B cell (primary cell): Measurements from ENCODE around the gene TLE3. TPM values are rescaled to one million over a fixed set of nuclear protein-coding genes. Genes with fewer than 3 reads are reported as not detected.
"Not testable (repeated sequence)": the region's sequence is repeated elsewhere in the genome, so short reads cannot be mapped to it uniquely, and the experiment has no call there.

Experiments
- ATAC-seq: fragments of 200-7000 bp; cut with Tn5 transposase; one replicate; pipeline ENCODE4 v1.10.0; 2021; ENCODE audit warnings: low read depth, mild to moderate bottlenecking, moderate number of reproducible peaks, moderate library complexity
- CTCF ChIA-PET: fragments of 350-600 bp; sonication (Branson Sonifier 250); formaldehyde crosslinking; loops from one replicate; lab custom pipeline; 2021; ENCODE audit warnings: antibody characterized with exemption, inconsistent platforms; lab: Charles Lee
- POLR2A ChIA-PET: fragments of 350-600 bp; sonication (Branson Sonifier 250); formaldehyde crosslinking; loops from one replicate; lab custom pipeline; 2021; ENCODE audit warnings: antibody characterized with exemption; lab: Charles Lee
- DNase-seq: peaks from one replicate; pipeline ENCODE4 v3.0.0; 2013
- H2AFZ ChIP-seq: 2 replicates; pipeline ENCODE4 v1.6.1; 2012; ENCODE audit warnings: mild to moderate bottlenecking, low read depth, low read length; ENCODE audit not compliant: insufficient read depth, poor library complexity, severe bottlenecking
- H3K27ac ChIP-seq, 2 donors: 1 replicate in 1 of 2; 2 replicates in 1 of 2; pipeline ENCODE4 v1.5.1; 2012 to 2013; ENCODE audit warnings: low read length in 2 of 2, mild to moderate bottlenecking in 2 of 2, moderate library complexity in 1 of 2
- H3K27me3 ChIP-seq, 4 experiments: fragments of 200-600 bp in 1 of 4; sonication (generic) in 1 of 4; replicated peaks in 1 of 4; 1 replicate in 2 of 4; 2 replicates in 2 of 4; pipeline versions ENCODE4 v1.6.1 to v1.7.0; 2013 to 2016; ENCODE audit warnings: low read length in 3 of 4, mild to moderate bottlenecking in 2 of 4, mixed read lengths in 1 of 4, moderate library complexity in 1 of 4; ENCODE audit not compliant: insufficient read depth in 4 of 4, control insufficient read depth in 3 of 4; ENCODE audit errors: control extremely low read depth in 1 of 4
- H3K36me3 ChIP-seq, 2 experiments: replicated peaks in 1 of 2; 1 replicate in 1 of 2; 2 replicates in 1 of 2; pipeline versions ENCODE4 v1.6.1 to v1.7.1; 2013; ENCODE audit warnings: low read length in 1 of 2; ENCODE audit not compliant: insufficient read depth in 2 of 2, control insufficient read depth in 1 of 2; ENCODE audit errors: control extremely low read depth in 1 of 2, extremely low read depth in 1 of 2
- H3K4me1 ChIP-seq, 2 donors: fragments of 200-600 bp in 1 of 2; sonication (generic) in 1 of 2; 1 replicate in 1 of 2; 2 replicates in 1 of 2; pipeline versions ENCODE4 v1.5.1 to v1.6.1; 2013 to 2017; ENCODE audit warnings: low read length in 2 of 2; ENCODE audit not compliant: control insufficient read depth in 2 of 2, insufficient read depth in 2 of 2
- H3K4me2 ChIP-seq: replicated peaks from 2 replicates; pipeline ENCODE3; 2012; ENCODE audit warnings: mild to moderate bottlenecking, low read depth, low read length; ENCODE audit not compliant: poor library complexity, severe bottlenecking
- H3K4me3 ChIP-seq, 5 experiments: fragments of 200-600 bp in 1 of 5; sonication (generic) in 1 of 5; 1 replicate in 3 of 5; 2 replicates in 2 of 5; pipeline versions ENCODE4 v1.5.1 to v1.7.0; 2011 to 2016; ENCODE audit warnings: low read length in 4 of 5, mild to moderate bottlenecking in 4 of 5, low read depth in 2 of 5, control low read depth in 1 of 5, moderate library complexity in 1 of 5; ENCODE audit not compliant: insufficient read depth in 1 of 5; ENCODE audit errors: control extremely low read depth in 1 of 5, extremely low read depth in 1 of 5
- H3K79me2 ChIP-seq: fragments of 200-600 bp; sonication (generic); one replicate; pipeline ENCODE4 v1.6.0; 2016; ENCODE audit warnings: low read length; ENCODE audit not compliant: control insufficient read depth, insufficient read depth
- H3K9ac ChIP-seq: fragments of 200-600 bp; sonication (generic); 2 replicates; pipeline ENCODE4 v1.6.1; 2017; ENCODE audit warnings: mild to moderate bottlenecking, low read length, moderate library complexity
- H3K9me3 ChIP-seq, 3 donors: one replicate each; pipeline versions ENCODE4 v1.6.1 to v1.7.1; 2013; ENCODE audit warnings: low read length in 2 of 3; ENCODE audit not compliant: control insufficient read depth in 2 of 3, insufficient read depth in 1 of 3; ENCODE audit errors: control extremely low read depth in 1 of 3
- H4K20me1 ChIP-seq: 2 replicates; pipeline ENCODE4 v1.6.0; 2012; ENCODE audit warnings: mild to moderate bottlenecking, low read length; ENCODE audit not compliant: insufficient read depth, control insufficient read depth, poor library complexity, severe bottlenecking
- H3K27ac Mint-ChIP-seq: one replicate; pipeline ENCODE4 v1.8.0; 2021; ENCODE audit warnings: mixed read lengths
- H3K27me3 Mint-ChIP-seq: one replicate; pipeline ENCODE4 v1.8.0; 2021; ENCODE audit warnings: mixed read lengths
- H3K4me1 Mint-ChIP-seq: one replicate; pipeline ENCODE4 v1.8.0; 2021; ENCODE audit warnings: mixed read lengths
- H3K4me3 Mint-ChIP-seq: one replicate; pipeline ENCODE4 v1.8.0; 2021; ENCODE audit warnings: mixed read lengths
- H3K9me3 Mint-ChIP-seq: one replicate; pipeline ENCODE4 v1.8.0; 2022; ENCODE audit warnings: mixed read lengths; ENCODE audit not compliant: insufficient read depth
- CTCF ChIP-seq: fragments of 200-600 bp; IDR thresholded peaks from one replicate; pipeline ENCODE4 v1.8.0; 2022; ENCODE audit warnings: antibody characterized with exemption, mild to moderate bottlenecking
- EZH2 ChIP-seq: IDR thresholded peaks from 2 replicates; pipeline ENCODE4 v1.6.1; 2012; ENCODE audit warnings: borderline replicate concordance, low read depth, mild to moderate bottlenecking, moderate library complexity, low read length; ENCODE audit not compliant: insufficient read depth, poor library complexity, severe bottlenecking
- WGBS: methylation state at CpG from one replicate; pipeline ENCODE4 v1.1.5; 2013; ENCODE audit warnings: missing lambda C conversion rate; ENCODE audit not compliant: insufficient coverage; 5-methylcytosine and 5-hydroxymethylcytosine counted together
- intact Hi-C: fragments of 100-400 bp; cut with micrococcal nuclease; formaldehyde crosslinking; loops from one replicate; pipeline ENCODE4 v1.10.0; 2022
- polyA plus RNA-seq: library from polyadenylated mRNA; depleted of rRNA; stranded (reverse); fragments of >200 nt; gene quantifications from 2 replicates; pipeline ENCODE4 v1.2.3, GENCODE V29; 2012
- total RNA-seq, 2 donors: library from RNA; stranded (reverse); fragments of 120-200 nt in 1 of 2; gene quantifications; 1 replicate in 1 of 2; 2 replicates in 1 of 2; pipeline versions ENCODE4 v1.2.3 to v1.2.4, GENCODE V29; 2013 to 2022

The TLE3 gene
- total and polyA plus RNA-seq, 2 donors (not counting 1 experiment from before 2014, with no cell fraction given): 187 to 278 TPM

DNA sequence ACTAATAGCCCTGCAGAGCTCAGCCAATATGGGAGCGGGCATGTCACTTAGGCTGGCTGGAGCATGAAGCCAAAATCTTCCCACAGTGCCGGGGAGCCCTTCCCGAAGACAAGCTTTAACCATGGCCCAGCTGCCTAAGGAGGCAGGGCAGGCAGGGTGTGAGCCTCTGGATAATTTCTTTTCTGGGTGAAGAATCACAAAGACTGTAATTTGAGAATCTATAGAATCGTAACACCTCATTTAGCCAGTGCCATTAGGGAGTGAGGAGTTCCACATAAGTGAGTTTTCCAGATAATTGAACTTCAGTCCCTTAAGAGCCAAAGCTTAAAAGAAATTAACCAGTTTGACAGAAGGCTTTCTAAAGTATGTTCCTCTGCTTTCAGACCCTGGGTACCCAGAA is 40.2 kb upstream of the TLE3 start:
- H3K9ac ChIP-seq: no peak overlapping the region
- H3K27me3 ChIP-seq: peaks cover 0 to 2% (median 0%) of the 10 kb centered on the region in 4 experiments
- no peak overlapping the region for H3K4me3 Mint-ChIP-seq
- no peak overlapping the region for H3K4me2 ChIP-seq
- H3K36me3 ChIP-seq: no peaks in the 10 kb centered on the region
- no peaks in the 10 kb centered on the region for H3K9me3 Mint-ChIP-seq
- CTCF ChIA-PET: no interaction called here
- H3K4me1 ChIP-seq: peaks cover 15 to 23% of the 10 kb centered on the region in 2 donors
- 97% methylated on average over 3 of the region's 4 CpGs for WGBS
- ATAC-seq (no peak), DNase-seq (no peak)
- TF ChIP-seq EZH2: no peak
- TF ChIP-seq CTCF: no peak
- no peak overlapping the region for H3K27ac Mint-ChIP-seq
- H3K27ac ChIP-seq: no peak overlapping the region
- POLR2A ChIA-PET: no interaction called here
- no peaks in the 10 kb centered on the region for H3K79me2 ChIP-seq
- H4K20me1 ChIP-seq: no peaks in the 10 kb centered on the region
- no peak overlapping the region for H2AFZ ChIP-seq
- no peak overlapping the region for H3K4me3 ChIP-seq
- H3K27me3 Mint-ChIP-seq: peaks cover 17% of the 10 kb centered on the region
- H3K9me3 ChIP-seq: no peaks in the 10 kb centered on the region
- peaks cover 27% of the 10 kb centered on the region for H3K4me1 Mint-ChIP-seq
- intact Hi-C loops: no loop called here

GRCh38 chr15:70137021-70137420 is 39.3 kb upstream of the TLE3 start:
- Mint-ChIP-seq H3K4me1 (peaks cover 18% of the 10 kb centered on the region), H3K27me3 (peaks cover 12% of the 10 kb centered on the region)
- H4K20me1 ChIP-seq, H3K4me2 ChIP-seq, H3K9me3 ChIP-seq, H3K79me2 ChIP-seq, H3K9ac ChIP-seq, H3K36me3 ChIP-seq, DNase-seq, H2AFZ ChIP-seq, intact Hi-C loops, H3K4me3 ChIP-seq, ATAC-seq, H3K27ac Mint-ChIP-seq, H3K27ac ChIP-seq, H3K9me3 Mint-ChIP-seq, H3K27me3 ChIP-seq, CTCF ChIA-PET, H3K4me3 Mint-ChIP-seq: not testable (repeated sequence)
- no CpG with 5 or more reads among the region's 1 CpG for WGBS
- H3K4me1 ChIP-seq: peaks cover 15 to 21% of the 10 kb centered on the region in 2 donors
- POLR2A ChIA-PET: interaction anchor here (0.7 kb wide), 1 partner anchor 344 kb away, joined by 7 read pairs; no protein-coding TSS in a partner anchor
